GM12864 (cell line): ENCODE measurements around the gene SLC35A2.
A peak's percentile ranks its signal among the peaks of the same experiment; 100 is the strongest.

ENCODE experiments used
- DNase-seq: peaks from one replicate; pipeline ENCODE4 v3.0.0-alpha.2; 2011; ENCODE audit warnings: low read depth
- H3K4me3 ChIP-seq: 2 replicates; pipeline ENCODE4 v1.5.1; 2011; ENCODE audit warnings: mild to moderate bottlenecking, low read depth, low read length, control low read depth
- TF ChIP-seq, protein P1 (sequence below): IDR thresholded peaks from 2 replicates; pipeline ENCODE4 v1.5.1; 2011; ENCODE audit warnings: low read depth, mild to moderate bottlenecking, moderate library complexity, low read length, control low read depth, inconsistent platforms; ENCODE audit errors: missing control alignments

The SLC35A2 gene

GRCh38 chrX:48927123-48927522 lies 15.7 kb upstream of the SLC35A2 start:
- no peak overlapping the region for H3K4me3 ChIP-seq
- TF ChIP-seq, protein P1, sequence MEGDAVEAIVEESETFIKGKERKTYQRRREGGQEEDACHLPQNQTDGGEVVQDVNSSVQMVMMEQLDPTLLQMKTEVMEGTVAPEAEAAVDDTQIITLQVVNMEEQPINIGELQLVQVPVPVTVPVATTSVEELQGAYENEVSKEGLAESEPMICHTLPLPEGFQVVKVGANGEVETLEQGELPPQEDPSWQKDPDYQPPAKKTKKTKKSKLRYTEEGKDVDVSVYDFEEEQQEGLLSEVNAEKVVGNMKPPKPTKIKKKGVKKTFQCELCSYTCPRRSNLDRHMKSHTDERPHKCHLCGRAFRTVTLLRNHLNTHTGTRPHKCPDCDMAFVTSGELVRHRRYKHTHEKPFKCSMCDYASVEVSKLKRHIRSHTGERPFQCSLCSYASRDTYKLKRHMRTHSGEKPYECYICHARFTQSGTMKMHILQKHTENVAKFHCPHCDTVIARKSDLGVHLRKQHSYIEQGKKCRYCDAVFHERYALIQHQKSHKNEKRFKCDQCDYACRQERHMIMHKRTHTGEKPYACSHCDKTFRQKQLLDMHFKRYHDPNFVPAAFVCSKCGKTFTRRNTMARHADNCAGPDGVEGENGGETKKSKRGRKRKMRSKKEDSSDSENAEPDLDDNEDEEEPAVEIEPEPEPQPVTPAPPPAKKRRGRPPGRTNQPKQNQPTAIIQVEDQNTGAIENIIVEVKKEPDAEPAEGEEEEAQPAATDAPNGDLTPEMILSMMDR, result no peak
- no peak for DNase-seq

DNA sequence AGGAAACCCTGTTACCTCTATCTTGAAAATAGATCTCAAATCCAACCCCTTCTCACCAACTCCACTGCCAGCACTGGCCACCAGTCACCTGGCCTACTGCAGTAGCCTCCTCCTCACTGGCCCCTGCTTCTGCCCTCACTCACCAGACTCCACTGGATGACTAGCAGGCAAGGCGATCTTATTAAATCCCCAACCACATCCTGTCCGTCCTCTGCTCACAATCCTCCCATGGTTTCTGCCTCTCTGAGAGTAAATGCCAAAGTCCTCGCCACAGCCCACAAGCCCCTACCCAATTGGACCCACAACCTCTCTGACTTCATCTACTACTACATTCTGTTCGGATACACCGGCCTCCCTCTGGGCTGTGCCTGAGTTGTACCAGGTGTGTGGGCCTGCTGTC lies 12.8 kb upstream of the SLC35A2 start:
- no peak for DNase-seq

GRCh38 chrX:48923771-48924170 lies 12.3 kb upstream of the SLC35A2 start:
- DNase-seq, result no peak
- no peak overlapping the region for H3K4me3 ChIP-seq
- TF ChIP-seq, protein P1, result no peak

More for the DNA sequence above, 12.8 kb upstream of the SLC35A2 start:
- H3K4me3 ChIP-seq, result no peak overlapping the region
- TF ChIP-seq, protein P1, result no peak

DNA sequence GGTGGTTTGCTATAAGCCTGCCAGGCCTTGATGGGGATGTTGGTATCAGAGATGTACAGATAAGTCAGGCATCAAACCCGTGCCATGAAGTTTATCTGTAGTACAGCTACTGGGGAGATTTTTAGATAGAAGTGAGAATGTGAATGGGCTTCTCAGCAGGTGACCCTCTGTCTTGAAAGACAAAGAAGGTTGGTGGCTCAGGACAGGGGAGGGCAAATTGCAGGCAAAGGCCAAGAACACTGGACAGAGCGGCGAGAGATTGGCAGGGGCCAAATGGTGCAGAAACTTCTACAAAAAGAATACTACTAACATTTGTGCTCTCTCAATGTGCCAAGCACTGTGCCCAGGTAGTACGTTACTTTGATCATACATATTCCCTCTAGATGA lies 9.3 kb upstream of the SLC35A2 start:
- no peak overlapping the region for H3K4me3 ChIP-seq
- TF ChIP-seq, protein P1, result no peak
- no peak for DNase-seq

DNA sequence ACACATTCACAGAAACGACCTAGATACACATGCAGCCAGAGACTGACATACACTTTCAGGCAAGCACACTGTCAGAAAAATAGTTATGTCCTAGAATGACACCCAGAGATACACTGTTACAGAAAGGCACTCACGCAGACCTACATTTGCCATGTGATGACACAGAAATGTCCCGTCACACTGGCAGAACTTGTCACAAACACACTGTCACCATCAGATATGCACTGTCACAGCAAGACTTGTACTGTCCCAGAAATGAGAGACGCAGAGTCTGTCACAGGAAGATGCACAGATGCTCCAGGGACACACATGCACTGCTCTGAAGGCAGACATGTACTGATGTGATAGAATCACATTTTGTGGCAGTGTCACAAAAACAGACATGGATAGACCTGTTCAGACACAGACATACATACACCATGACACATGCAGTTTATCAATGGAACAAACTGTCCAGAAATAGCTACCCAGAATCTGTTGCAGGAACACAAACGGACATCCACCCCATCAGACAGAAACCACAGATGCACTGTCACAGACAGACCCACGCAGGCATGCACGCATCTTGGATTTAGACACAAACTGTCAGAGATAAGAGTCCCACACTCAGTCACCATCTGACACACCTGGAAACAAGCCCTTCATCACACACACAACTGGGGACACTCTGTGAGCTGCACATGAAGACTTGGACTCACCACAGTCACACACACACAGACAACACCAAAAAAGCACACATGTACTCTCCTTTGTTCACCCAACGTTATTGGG lies 8.7 kb upstream of the SLC35A2 start:
- DNase-seq, result no peak
- no peak overlapping the region; the same call in 1 of the 2 replicates for H3K4me3 ChIP-seq
- TF ChIP-seq, protein P1, result no peak

GRCh38 chrX:48919360-48919841 lies 8.0 kb upstream of the SLC35A2 start:
- DNase-seq, result no peak
- TF ChIP-seq, protein P1, result no peak
- peak overlapping the region; percentile 44 for H3K4me3 ChIP-seq
